Esophagus squamous epithelium (tissue), 4 donors: ENCODE data around the gene MYO1H.

ENCODE experiments used
- CTCF ChIP-seq, 6 experiments: fragments of 450-650 bp in 4 of 6; fragments of 200-600 bp in 2 of 6; sonication (generic) in 2 of 6; IDR thresholded peaks; one replicate each; pipeline ENCODE4 v1.5.1; 2016 to 2019; ENCODE audit warnings: antibody characterized with exemption in 6 of 6, mild to moderate bottlenecking in 4 of 6, moderate library complexity in 4 of 6
- POLR2A ChIP-seq, 4 donors: fragments of 450-650 bp; IDR thresholded peaks; one replicate each; pipeline ENCODE4 v1.6.1; 2017; ENCODE audit warnings: antibody characterized with exemption in 4 of 4, mild to moderate bottlenecking in 4 of 4, moderate library complexity in 3 of 4

- TF ChIP-seq CTCF (IDR thresholded peaks at IDR 0.05) (no peak), POLR2A (IDR thresholded peaks at IDR 0.05) (no peak)
These were observed 10.6 kb downstream of the MYO1H start for GRCh38 chr12:109358154-109358869.
